Measurements from ENCODE around the gene MMP19. TPM values are rescaled to one million over a fixed set of nuclear protein-coding genes. Genes with fewer than 3 reads are reported as not detected.

The MMP19 gene
- total RNA-seq, 2 donors from 2014 or later, result 0.40 to 2.1 TPM

DNA sequence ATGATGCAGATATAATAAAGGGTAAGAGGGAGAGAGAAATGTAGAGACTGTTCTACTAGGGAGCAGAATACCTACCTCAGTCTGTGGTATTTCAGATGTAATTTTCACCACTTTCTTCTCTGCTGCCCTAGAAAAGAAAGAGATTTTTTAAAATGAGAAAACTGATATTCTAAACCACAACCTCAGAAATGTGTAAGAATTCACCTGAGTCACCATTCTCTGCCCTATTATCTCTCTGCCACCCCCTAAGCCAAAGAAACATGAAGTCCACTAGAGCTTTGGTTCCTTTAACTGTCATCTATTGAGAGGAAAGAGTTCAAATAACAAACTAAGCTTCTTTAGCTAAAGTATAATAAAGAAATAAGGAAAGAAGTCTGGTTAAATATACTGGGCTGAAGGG, 46.8 kb downstream of the MMP19 start:
- no peak overlapping the region for H3K9ac ChIP-seq (ENCODE audit: extremely low read depth, low read length, poor library complexity, severe bottlenecking)
- no peaks in the 10 kb centered on the region for H3K27me3 ChIP-seq (ENCODE audit: control insufficient read depth, insufficient read depth, low read length, poor library complexity, severe bottlenecking)
- TF ChIP-seq, protein P1, sequence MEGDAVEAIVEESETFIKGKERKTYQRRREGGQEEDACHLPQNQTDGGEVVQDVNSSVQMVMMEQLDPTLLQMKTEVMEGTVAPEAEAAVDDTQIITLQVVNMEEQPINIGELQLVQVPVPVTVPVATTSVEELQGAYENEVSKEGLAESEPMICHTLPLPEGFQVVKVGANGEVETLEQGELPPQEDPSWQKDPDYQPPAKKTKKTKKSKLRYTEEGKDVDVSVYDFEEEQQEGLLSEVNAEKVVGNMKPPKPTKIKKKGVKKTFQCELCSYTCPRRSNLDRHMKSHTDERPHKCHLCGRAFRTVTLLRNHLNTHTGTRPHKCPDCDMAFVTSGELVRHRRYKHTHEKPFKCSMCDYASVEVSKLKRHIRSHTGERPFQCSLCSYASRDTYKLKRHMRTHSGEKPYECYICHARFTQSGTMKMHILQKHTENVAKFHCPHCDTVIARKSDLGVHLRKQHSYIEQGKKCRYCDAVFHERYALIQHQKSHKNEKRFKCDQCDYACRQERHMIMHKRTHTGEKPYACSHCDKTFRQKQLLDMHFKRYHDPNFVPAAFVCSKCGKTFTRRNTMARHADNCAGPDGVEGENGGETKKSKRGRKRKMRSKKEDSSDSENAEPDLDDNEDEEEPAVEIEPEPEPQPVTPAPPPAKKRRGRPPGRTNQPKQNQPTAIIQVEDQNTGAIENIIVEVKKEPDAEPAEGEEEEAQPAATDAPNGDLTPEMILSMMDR (conservative IDR thresholded peaks at IDR 0.05), result no peak
- Mint-ChIP-seq H3K36me3 (ENCODE audit: low read depth) (peaks cover 71% of the 10 kb centered on the region), H3K27me3 (ENCODE audit: insufficient read depth) (no peaks in the 10 kb centered on the region), H3K27ac (no peak overlapping the region), H3K4me1 (peaks cover 3% of the 10 kb centered on the region), H3K9me3 (no peaks in the 10 kb centered on the region), H3K4me3 (no peak overlapping the region)
- no peaks in the 10 kb centered on the region for H3K4me1 ChIP-seq (ENCODE audit: control insufficient read depth, insufficient read depth, low read length)
- peaks cover 95% of the 10 kb centered on the region for H3K36me3 ChIP-seq (ENCODE audit: control insufficient read depth, insufficient read depth, low read length)
- no peak for DNase-seq
- H3K27ac ChIP-seq (ENCODE audit: low read depth, low read length), result no peak overlapping the region
- H3K4me3 ChIP-seq (ENCODE audit: low read length), result no peak overlapping the region
- no peaks in the 10 kb centered on the region for H3K9me3 ChIP-seq (ENCODE audit: control insufficient read depth, low read length)

DNA sequence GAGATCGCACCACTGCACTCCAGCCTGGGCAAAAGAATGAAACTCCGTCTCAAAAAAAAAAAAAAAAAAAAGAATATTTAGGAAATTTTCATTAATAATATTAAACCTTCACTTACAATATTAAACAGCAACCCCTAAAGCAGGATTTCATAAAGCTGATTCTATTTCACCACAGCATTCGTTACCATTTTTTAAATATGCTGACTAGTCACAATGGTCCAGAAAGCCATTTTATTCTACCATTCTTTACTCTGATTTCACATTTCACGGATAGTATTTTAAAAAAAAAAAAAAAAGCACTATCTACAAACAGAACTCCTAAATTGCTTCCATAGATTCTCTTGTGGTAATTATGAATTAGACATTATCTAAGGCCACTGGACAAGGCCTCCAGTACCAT, 52.8 kb downstream of the MMP19 start:
- H3K4me1 ChIP-seq (ENCODE audit: control insufficient read depth, insufficient read depth, low read length), result peaks cover 6% of the 10 kb centered on the region
- H3K27ac Mint-ChIP-seq, result no peak overlapping the region
- no peak overlapping the region for H3K27ac ChIP-seq (ENCODE audit: low read depth, low read length)
- H3K36me3 Mint-ChIP-seq (ENCODE audit: low read depth), result peaks cover 85% of the 10 kb centered on the region
- no peaks in the 10 kb centered on the region for H3K27me3 Mint-ChIP-seq (ENCODE audit: insufficient read depth)
- WGBS, 2 experiments (ENCODE audit: insufficient coverage in 1 of 2, insufficient read length in 1 of 2), result 97 to 100% methylated on average over 1 to 2 of the region's 4 CpGs
- H3K27me3 ChIP-seq (ENCODE audit: control insufficient read depth, insufficient read depth, low read length, poor library complexity, severe bottlenecking), result no peaks in the 10 kb centered on the region
- no peak for DNase-seq
- H3K9me3 ChIP-seq (ENCODE audit: control insufficient read depth, low read length), result no peaks in the 10 kb centered on the region
- TF ChIP-seq, protein P1 (conservative IDR thresholded peaks at IDR 0.05), result no peak
- H3K9me3 Mint-ChIP-seq, result no peaks in the 10 kb centered on the region
- peaks cover 10% of the 10 kb centered on the region for H3K4me1 Mint-ChIP-seq
- H3K4me3 ChIP-seq (ENCODE audit: low read length), result no peak overlapping the region
- H3K9ac ChIP-seq (ENCODE audit: extremely low read depth, low read length, poor library complexity, severe bottlenecking), result no peak overlapping the region
- H3K36me3 ChIP-seq (ENCODE audit: control insufficient read depth, insufficient read depth, low read length), result peaks cover 88% of the 10 kb centered on the region
- no peak overlapping the region for H3K4me3 Mint-ChIP-seq

DNA sequence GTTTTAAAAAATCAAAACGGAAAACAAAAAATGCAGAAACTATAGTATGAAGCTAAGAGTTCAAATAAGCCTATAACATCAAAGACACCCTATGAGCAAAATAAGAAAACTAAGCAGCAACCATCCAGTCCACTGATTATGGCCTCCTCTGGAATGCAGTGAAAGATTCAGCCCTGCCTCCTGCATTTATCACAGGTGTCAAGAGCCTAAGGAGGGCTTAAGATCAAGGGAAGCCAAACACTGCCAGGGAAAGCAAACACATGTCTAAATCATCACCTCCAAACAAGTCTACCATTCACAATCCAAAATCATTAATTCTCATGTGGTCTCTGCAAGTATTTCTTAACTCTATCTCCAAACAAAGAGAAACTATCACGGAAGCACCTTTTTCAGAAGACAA, 53.6 kb downstream of the MMP19 start:
- Histone ChIP-seq H3K4me1 (ENCODE audit: control insufficient read depth, insufficient read depth, low read length) (peaks cover 6% of the 10 kb centered on the region), H3K9me3 (ENCODE audit: control insufficient read depth, low read length) (no peaks in the 10 kb centered on the region), H3K36me3 (ENCODE audit: control insufficient read depth, insufficient read depth, low read length) (peaks cover 88% of the 10 kb centered on the region), H3K27ac (ENCODE audit: low read depth, low read length) (no peak overlapping the region), H3K4me3 (ENCODE audit: low read length) (no peak overlapping the region), H3K9ac (ENCODE audit: extremely low read depth, low read length, poor library complexity, severe bottlenecking) (no peak overlapping the region), H3K27me3 (ENCODE audit: control insufficient read depth, insufficient read depth, low read length, poor library complexity, severe bottlenecking) (no peaks in the 10 kb centered on the region)
- peaks cover 10% of the 10 kb centered on the region for H3K4me1 Mint-ChIP-seq
- no peak overlapping the region for H3K4me3 Mint-ChIP-seq
- 72 to 75% methylated on average over 1 to 2 of the region's 2 CpGs for WGBS, 2 experiments (ENCODE audit: insufficient coverage in 1 of 2, insufficient read length in 1 of 2)
- peaks cover 85% of the 10 kb centered on the region for H3K36me3 Mint-ChIP-seq (ENCODE audit: low read depth)
- TF ChIP-seq, protein P1 (conservative IDR thresholded peaks at IDR 0.05), result no peak
- H3K9me3 Mint-ChIP-seq, result no peaks in the 10 kb centered on the region
- DNase-seq, result no peak
- H3K27me3 Mint-ChIP-seq (ENCODE audit: insufficient read depth), result no peaks in the 10 kb centered on the region
- H3K27ac Mint-ChIP-seq, result peak overlapping the region; percentile 80
